ENCODE measurements around the gene MYEOV.

The MYEOV gene

DNA sequence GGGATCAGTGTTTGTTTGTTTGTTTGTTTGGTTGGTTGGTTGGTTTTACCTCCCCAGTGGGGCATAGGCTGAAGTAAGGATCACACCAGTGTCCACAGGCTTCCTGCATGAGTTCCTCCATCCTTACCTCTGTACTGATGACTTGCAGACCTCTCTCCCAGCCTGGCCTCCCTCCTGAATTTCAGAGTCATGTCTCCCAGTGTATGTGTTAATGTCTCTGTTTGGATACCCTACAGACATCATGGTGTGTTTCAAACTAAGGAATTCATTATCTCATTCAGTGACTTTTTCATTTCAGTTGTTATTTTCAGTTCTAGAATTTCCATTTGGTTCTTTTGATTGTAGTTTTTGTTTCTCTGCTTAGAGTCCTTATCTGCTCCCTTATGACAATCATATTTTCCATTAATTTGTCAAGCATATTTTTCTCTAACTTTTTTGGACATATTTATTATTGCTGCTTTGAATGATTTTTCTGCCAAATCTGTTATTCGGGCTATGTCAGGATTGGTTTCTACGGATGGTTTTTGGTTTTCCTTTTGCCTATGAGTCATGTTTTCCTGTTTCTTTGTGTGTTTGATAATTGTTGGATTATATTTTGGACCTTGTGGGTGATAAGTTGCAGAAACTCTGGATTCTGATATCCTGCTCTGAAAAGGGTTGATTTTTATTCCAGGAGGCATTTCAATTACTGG lies 23.6 kb downstream of the MYEOV start:
- DNase-seq (ENCODE audit: low spot score), result no peak

DNA sequence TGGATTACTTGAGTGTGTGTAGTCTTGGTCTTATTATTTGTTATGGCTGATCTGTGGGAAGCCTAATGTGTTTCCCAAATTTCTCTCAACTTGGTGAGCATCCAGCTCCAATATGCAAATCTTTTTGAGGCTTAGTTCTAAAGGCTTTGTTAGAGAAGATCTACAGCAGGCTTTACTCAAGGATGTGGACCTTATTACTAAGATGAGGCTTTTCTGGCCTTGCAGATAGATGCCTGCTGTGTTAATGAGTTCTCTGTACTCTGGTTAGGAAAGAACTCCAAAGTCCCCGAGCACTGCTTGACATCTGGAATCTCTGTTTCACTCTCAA lies 24.1 kb downstream of the MYEOV start:
- DNase-seq (ENCODE audit: low spot score), result no peak

DNA sequence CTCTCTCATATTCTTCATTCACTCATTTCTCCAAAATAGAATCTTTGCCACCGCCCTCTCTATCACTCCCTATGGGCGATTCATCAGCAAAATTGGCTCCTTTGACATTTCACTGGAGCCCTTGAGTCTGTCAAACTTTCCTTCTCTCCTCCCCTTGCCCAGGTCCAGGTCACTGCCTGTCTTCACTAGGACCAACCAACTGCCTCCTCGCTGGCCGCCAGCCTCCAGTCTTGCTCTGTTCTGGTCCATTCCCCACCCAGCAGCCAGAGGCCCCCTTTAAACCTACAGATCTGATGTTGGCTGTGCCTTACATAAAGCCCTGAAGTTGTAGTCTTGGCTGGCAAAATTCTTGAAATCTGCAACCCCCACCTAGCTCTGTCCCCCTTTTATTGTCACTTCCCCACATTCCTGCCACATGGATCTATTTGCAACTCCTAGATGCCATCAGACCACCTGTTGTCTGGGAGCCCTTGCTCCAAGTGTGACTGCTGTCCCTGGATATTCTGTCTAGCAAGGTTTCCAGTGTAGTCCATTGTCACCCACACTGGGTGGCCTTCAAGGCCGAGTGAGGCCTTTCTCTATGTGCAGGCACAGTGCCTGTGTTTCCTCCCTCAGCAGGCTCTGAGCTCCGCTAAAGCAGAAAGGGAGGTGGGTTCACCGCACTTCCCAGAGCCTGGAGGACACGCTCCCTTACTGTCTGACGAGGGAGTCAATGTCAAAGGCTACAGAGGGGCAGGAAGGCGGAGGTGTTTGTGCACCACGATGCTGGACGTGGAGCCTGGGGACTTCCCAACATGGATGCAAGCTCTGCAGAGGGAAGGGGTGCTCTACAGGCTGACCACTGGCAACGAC lies 25.5 kb downstream of the MYEOV start:
- DNase-seq (ENCODE audit: low spot score), result no peak

DNA sequence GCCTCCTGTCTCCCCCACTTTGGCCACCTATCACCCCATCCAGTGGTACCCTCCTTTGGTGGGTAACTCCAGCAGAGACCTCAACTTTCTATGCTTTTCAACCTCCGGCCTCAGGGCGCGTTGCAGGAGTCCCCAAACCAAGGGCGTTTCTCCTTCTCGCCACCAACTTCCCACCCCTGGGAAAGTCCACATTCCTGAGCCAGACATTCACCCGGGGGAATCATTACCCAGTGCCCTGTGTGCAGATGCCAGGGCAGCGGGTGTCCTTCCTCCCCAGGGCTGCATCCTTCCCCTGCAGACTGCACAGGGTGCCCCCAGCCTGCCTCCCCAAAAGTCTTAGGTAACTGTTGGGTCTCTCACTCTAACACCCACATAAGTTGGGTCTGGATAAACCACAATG lies 26.4 kb downstream of the MYEOV start:
- DNase-seq (ENCODE audit: low spot score), result no peak

DNA sequence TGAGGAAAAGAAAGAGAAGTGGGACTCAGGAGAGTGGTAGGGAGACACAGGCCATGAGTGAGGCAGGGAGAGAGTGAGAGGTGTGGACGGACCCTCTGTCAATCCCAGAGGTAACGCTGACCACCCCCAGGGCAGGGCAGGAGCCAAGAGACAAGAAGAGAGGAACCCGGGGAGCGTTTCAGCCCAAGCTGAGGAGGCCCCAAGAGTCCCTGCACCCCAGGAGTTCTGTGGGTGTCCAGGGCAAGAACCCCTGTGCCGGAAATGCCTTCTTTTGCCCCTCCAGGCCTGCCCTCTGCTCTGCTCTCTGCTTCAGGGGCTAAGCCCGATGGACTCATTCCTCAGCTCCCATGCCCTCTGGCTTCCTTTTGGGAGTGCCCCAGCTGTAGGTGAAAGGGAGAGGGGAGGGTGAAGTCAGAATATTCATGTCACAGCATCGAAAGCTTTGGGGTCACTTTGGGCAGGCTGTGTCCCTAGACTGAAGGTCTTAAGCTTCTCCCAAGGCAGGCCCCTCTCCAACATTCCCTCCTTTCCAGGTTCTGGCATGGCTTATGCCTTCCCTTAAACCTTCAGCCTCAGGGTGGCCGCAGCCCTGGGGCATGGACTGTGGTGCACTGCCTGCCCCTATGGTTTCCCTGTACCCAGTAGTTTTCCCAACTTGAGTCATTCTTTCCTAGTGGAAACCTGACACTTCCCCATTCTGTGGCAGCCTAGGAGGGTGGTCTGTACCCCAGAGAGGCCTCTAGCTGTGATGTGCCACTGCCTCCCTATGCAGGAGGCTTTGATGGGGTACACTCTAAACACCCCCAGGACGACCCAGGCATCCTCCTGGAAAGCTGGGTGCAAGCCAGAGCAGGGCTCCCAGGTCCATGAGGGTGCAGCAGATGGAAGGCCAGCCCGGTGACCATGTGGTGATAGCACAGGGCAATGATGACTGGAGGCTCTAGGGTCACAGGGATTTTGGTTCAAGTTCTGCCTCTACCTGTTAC lies 27.1 kb downstream of the MYEOV start:
- DNase-seq (ENCODE audit: low spot score), result no peak

DNA sequence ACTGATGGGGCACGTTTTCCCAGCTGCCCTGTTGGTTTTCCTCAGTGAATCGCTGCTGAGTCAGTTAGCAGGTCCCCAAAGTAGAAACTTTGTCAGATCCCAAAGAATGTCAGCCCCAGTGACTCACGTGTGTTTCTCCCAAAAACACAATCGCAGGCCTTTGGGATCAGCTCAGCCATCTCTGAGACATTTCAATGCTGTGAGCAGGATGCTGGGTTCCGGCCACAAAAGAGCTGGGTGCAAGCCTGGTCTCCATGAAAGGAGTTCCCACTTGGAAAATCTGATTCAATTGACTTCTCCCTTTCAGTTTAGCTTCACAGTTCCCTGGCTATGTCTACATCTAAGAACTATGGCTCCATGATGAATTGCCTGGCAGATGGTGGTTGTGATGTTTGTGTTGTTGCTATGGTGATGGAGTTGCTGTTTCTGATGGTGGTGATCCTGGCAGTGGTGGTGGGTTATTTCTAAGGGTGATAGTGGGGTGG lies 28.0 kb downstream of the MYEOV start:
- DNase-seq (ENCODE audit: low spot score), result no peak

DNA sequence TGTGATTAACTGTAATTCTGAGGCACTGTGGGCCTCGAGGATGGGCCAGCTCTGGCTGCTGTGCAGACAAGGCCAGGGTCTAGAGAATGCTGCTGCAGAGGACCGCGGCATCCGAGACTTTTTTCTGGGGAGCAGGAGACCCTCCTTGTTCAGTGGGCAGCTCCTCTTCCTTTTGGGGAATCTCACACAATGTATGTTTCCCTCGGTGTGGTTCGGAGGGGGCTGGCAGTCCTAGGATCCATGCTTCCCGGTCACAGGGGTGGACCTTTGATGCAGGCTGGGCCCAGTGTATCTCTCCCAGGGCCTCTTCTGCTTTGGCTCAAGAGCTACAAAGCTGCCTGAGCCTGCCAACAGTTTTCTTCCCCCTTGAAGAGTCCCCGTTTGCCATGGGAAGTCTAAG lies 31.5 kb downstream of the MYEOV start:
- no peak for DNase-seq (ENCODE audit: low spot score)

DNA sequence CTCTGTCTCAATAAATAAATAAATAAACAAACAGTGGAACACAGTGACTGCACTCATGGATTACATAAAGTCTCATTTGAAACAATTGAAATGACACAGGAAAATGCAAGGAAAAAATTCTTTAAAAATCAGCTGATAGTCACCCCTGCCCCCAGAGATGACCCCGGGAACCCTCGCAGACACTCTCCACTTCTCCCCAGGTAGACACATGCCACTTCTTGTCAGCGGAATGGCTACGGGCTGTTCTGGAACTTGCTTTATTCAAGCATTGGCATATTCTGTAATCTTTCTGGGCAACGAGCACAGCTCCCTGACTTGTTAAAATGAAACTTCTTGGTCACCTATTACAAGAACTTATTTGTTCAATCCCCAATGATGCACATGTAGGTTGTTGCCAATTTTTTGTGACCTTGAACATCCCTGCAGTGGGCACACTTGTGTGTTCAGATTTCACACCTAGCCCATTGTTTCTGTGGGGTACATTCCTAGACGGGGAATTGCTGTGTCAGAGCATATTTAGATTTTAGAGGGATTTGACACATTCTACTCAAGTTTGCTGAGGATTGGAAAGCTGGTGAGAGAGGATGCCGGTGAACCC lies 32.8 kb downstream of the MYEOV start:
- no peak for DNase-seq (ENCODE audit: low spot score)

DNA sequence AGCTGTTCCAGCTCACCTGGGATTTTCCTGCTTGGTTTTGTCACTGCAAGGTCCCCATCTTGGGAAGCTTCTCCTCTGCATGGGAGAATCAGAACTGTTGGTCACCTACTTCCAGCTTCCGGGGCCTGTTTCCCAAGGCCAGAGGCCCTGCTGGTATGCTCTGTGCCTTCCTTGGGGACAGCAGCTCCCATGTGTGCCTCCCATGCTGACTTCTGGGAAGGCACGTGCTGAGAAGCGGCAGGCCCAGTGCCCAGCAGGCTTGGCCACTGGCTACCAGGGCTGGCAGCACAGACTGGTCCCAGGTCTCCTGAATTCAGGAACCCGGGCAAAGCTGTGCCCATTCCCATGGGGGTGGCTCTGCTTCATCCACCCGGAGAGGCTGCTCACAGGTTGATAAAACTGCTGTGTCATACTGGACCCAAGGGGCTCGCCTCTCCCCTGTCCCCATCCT lies 33.8 kb downstream of the MYEOV start:
- DNase-seq (ENCODE audit: low spot score), result no peak

DNA sequence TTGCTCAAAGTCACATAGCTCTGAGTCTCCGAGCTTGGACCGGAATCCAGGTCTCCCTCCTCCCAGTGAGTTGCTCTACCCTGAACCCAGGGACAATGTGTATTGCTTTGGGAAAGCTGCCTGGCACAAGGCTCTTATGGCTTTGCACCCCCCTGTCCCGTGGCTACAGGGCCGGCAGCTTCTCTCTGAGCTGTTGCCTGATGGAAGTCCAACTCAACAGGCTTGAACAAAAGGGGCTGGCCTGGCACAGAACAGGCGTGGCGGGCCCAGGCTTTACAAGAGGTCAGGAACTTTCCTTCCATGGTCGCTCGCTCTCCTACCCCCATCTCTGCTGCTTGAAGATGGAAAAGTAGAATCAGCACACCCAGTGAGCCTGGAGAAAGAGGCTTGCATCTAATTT lies 34.3 kb downstream of the MYEOV start:
- DNase-seq (ENCODE audit: low spot score), result no peak

DNA sequence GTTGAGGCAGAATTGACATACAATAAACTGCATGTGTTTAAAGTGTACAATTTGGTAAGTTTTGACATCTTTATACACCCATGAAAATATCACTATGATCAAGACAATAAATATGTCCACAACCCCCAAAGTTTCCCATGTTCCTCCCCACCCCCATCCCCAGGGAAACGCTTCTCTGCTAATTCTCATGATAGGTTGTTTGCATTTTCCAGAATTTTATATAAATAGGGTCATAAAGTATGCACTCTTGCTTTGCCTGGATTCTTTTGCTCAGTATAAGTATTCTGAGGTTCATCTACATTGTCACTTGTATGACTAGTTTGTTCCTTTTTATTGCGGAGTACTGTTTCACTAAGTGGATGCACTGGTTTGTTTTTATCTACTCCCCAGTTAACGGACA lies 35.6 kb downstream of the MYEOV start:
- DNase-seq (ENCODE audit: low spot score), result no peak

DNA sequence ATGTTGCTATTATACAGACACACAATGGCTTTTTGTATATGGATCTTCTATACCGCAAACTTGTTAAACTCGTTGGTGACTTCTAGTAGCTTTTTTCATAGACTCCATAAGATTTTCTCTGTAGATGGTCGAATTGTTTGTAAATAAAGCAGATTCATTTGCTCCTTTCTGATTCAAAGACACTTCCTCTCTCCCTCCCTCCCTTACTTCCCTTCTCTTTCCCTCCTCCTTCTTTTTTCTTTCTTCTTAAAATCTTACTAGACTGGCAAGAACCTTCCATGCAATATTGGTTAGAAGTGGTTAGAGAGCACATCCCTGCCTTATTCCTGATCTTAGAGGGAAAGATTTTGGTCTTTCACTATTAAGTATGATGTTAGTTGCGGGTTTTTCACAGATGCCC lies 36.4 kb downstream of the MYEOV start:
- no peak for DNase-seq (ENCODE audit: low spot score)

DNA sequence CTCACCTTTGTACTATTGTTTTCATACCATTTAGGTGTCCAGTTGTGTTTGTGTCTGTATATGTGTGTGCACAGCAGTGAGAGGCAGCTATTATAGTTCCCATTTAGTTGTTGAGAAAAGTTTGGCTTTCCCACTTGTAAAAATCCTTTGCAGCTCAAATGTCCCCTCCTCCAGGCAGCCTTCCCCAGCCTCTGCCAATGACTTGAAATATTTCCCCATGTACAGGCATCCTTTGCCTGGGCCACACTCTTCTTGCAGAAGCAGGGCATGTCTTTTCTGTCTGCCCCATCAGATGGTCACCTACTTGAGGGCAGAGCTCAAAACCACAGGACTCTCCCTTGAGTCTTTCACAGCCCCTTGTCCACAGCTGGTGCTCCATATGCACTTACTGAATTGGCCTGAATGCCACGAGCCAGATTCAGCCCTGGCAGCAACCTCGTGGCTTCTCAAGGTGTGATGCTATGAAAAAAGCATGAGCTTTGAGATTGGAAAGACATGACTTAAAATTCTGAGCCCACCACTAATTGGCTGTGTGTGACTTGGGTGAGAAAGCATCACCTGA lies 39.3 kb downstream of the MYEOV start:
- no peak for DNase-seq (ENCODE audit: low spot score)

DNA sequence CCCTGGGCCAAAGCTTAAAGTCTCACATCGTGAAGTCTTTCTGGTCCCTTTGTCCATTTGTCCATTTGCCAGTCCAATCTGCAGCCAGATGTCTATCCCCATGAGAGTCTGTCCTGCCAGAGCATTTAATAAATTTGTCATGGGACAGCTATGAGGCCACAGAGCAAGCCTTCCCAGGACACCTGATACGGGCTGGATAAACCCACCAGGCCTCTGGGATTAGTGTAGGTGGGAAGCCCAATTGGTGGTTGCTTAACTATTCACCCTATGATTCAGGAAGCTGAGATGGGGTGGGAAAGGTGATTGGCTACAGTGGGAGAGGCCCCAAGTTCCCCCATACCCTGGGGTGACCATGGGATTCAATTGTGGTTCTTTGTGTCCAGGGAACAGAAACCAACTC lies 39.9 kb downstream of the MYEOV start:
- DNase-seq (ENCODE audit: low spot score), result no peak

DNA sequence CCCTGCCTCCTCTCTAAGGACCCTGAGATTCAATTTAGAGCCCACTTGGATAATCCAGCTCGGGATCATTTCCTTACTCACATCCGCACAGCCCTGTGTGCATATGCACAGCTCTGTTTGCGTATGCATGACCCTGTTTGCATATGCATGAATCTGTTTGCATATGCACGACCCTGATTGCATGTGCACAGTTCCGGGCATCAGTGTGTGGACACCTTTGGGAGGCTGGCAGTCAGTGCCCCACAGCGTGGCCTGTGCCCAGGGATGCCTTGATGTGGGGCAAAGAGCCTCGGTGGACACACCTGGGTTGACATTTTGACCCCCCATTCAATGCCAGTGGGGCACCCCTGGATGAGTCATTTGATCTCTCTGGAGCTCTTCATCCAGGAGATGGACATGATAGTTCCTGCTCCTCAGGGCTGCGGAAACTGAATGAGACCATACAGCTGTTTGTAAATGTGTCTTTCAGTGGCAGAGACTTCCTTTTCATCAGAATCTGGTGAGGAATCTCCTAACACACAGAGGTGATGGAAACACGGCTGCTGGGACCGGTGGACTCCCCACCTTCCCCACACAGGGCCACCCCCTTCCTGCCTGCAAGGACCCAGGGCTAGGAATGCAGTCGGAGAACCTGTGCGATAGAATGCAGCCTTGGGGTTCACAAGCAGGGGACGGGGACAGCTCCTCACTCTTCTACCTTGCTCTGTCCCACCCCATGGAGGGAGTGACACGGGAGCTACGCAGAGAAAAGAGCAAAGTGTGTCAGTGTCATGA lies 41.2 kb downstream of the MYEOV start:
- no peak for DNase-seq (ENCODE audit: low spot score)

DNA sequence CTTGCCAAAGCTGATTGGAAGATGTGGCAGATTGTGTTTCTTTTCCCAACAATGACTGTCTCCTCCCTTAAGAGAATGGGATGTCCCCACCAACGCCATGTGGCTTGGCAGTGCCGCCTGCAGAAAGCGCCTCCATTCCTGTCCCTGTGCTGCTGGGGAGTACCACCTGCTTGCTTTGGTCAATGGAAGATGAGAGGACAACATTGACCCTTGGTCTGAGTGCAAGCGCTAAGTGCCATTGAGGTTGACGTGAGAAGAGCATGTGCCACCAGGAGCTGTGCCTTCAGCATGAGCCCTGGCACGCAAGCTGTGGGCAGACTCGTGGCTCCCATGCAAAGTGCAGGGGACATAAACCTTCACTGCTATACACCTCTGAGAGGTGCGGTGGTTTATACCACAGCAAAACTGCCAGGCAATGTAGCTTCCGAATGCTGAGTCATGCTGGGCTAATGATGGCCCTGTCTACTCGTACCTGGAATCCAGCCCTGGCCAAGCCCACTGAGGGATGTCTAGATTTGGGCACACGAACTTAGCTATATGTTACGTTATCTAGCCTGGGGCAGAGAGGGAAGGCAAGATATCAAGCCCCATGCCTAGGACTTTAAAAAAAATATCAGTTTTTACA lies 41.9 kb downstream of the MYEOV start:
- DNase-seq (ENCODE audit: low spot score), result no peak

DNA sequence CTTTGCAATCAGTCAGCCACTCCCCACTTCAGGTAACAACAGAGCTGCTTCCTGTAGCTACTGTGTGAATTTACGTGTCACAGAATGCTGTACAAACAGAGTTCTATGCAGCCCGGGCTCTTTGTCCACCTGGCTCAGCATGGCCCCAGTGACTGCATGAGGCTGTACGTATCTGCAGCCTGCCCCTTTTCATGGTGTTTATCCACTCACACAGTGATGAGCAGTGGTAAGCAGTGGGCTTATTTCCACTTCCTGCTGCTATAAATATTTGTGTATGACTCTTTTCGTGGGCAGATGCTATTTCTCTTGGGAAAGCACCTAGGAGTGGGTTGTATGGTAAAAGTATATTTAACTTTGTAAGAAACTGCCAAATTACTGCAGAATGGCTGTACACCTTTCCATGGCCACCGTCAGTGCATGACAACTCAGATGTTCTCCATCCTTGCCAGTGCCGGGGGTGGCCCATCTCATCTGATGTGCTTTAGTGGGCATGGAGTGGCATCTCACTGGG lies 43.3 kb downstream of the MYEOV start:
- peak; percentile 7 for DNase-seq (ENCODE audit: low spot score)

DNA sequence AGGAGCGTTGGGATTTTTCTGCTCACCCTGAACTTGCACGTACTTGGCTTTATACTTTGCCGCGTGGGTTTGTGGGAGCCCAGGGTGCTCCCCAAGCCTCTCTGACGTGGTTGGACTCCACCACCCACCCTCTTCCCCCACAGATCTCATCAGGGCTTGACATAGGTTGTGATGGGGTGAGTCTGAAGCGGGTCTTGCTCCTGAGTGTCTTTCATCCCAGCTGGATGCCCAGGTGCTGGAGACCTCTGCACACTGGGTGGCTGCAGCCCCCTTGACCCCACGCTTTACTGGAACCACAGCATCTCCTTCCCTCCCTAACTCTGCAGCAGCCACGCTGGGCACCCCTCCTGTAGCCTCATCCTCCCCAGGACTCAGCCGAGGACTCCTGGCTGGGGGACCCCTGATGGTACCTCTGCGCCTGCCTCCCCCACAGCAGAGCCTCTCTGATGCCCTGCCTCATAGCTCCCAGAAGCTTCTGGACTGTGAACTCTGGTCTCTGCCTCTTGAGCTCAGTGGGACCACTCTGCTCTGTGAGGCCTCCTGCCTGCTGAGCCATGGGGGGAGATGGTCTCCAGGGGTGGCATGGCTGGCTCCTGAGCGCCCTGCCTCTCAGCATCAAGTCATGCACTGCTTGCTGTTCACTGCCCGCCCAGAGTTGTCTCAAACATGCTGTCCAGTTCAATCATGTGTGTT lies 45.2 kb downstream of the MYEOV start:
- DNase-seq (ENCODE audit: low spot score), result no peak

DNA sequence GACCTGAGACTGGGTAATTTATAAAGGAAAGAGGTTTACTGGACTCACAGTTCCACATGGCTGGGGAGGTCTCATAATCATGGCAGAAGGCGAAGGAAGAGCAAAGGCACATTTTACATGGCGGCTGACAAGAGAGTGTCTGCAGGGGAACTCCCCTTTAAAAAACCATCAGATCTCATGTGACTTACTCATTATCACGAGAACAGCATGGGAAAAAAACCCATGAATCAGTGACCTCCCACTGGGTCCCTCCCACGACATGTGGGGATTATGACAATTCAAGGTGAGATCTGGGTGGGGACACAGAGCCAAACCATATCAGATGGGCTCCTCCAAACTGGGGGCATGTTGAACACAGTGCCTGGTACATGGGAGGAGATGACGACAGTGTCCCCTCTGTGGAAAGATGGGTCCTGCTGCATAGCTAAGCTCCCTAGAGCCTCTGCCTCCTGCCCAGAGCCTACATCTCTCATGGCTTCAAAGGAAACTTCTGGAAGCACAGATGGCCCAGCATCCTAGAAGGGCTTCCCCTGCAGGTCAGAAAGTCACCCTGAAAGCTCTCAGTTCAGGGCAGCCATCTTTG lies 46.1 kb downstream of the MYEOV start:
- no peak for DNase-seq (ENCODE audit: low spot score)
